GM13976 (cell line): ENCODE measurements around the gene IRS2.

Experiments used
- DNase-seq: peaks from one replicate; pipeline ENCODE4 v3.0.0; 2012; ENCODE audit warnings: low spot score
- in situ Hi-C: fragments of 300-500 bp; cut with MboI; formaldehyde crosslinking; loops from one replicate; pipeline ENCODE4 v1.12.0; 2022; ENCODE audit warnings: low sequenced_read_pairs, mixed read lengths, inconsistent platforms; ENCODE audit not compliant: unreplicated experiment
- TF ChIP-seq, protein P1 (sequence below): IDR thresholded peaks from 2 replicates; pipeline ENCODE4 v1.5.1; 2012; ENCODE audit warnings: borderline replicate concordance, mild to moderate bottlenecking; ENCODE audit not compliant: insufficient read depth; ENCODE audit errors: extremely low read depth, missing control alignments, control extremely low read depth

IRS2 gene

GRCh38 chr13:109780845-109781383 lies 5.5 kb downstream of the IRS2 start:
- TF ChIP-seq, protein P1, sequence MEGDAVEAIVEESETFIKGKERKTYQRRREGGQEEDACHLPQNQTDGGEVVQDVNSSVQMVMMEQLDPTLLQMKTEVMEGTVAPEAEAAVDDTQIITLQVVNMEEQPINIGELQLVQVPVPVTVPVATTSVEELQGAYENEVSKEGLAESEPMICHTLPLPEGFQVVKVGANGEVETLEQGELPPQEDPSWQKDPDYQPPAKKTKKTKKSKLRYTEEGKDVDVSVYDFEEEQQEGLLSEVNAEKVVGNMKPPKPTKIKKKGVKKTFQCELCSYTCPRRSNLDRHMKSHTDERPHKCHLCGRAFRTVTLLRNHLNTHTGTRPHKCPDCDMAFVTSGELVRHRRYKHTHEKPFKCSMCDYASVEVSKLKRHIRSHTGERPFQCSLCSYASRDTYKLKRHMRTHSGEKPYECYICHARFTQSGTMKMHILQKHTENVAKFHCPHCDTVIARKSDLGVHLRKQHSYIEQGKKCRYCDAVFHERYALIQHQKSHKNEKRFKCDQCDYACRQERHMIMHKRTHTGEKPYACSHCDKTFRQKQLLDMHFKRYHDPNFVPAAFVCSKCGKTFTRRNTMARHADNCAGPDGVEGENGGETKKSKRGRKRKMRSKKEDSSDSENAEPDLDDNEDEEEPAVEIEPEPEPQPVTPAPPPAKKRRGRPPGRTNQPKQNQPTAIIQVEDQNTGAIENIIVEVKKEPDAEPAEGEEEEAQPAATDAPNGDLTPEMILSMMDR = no peak
- DNase-seq = no peak
- in situ Hi-C loops = no loop called here

DNA sequence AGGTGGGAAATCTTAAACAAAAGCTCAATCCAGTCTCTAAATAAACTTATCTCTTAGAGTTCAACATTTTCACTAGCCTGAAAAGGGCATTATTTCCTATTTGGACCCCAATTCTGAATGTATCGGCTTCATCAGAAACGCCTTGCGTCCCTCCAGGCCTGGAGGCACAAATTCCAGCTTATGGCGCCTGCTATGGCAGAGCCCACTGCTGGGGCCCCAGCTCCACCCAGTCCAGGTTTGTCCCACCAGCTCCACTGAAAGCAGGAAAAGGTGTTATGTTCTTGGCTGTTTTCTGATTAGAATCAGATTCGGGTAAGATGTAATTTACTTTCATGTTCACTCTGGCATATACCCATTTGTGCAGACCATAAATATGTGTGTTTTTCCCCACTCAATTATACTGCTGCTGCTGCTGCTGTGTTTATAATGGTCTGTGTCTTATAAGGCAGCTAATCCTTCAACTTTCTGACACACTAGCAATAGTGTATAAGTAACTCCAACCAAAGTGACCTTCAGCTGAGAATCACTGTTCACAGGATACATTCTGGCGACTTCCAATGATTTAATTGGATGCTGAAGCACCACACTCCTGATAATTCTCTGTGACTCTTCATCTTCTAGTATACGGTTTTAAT lies 6.4 kb downstream of the IRS2 start:
- in situ Hi-C loops = no loop called here
- no peak for DNase-seq
- TF ChIP-seq, protein P1 = no peak

DNA sequence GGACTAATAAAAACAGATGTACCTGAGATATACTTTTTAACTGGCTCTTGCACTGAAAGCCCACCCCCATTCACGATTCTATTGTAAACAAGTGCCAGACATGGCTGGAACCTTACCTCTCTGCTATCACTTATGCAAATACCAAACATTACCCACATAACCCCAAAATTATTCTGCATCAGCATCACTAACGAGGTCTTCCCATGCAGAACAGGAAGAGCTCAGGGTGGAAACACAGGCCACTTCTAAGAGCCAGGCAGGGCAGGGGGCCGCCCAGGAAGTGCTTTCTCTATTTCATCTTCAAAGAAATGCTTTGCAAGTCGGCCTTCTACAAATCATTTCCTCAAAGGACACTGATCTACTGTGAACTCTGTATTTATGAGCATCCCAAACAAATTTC lies 7.3 kb downstream of the IRS2 start:
- in situ Hi-C loops = no loop called here
- DNase-seq = no peak
- TF ChIP-seq, protein P1 = no peak

- TF ChIP-seq, protein P1 = no peak
- no peak for DNase-seq
- in situ Hi-C loops = no loop called here
Measured at GRCh38 chr13:109778102-109778542, 8.3 kb downstream of the IRS2 start.

- in situ Hi-C loops = no loop called here
- no peak for DNase-seq
- TF ChIP-seq, protein P1 = no peak
Measured at GRCh38 chr13:109776575-109776974, 9.8 kb downstream of the IRS2 start.

DNA sequence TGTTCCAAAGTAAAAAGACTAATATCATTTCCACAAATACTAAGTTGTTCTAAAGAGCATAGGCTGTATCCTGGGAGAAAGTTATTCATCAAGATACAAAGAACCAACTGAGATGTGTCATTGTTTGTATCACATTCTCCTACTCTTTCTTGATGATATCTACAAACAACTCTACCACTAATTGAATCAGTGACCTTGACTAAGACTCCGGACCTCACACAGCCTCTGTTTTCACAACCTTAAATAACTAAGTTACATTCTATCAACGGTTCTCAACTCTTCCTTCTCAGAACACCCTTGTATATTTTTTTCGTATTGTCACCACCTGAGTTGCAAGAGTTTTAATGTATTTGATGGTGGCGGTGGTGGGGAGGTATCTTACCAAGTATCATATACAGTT lies 12.6 kb downstream of the IRS2 start:
- no peak for DNase-seq
- in situ Hi-C loops = no loop called here
- TF ChIP-seq, protein P1 = no peak
